ENCODE measurements around the gene TNFRSF1A.

Gene TNFRSF1A

DNA sequence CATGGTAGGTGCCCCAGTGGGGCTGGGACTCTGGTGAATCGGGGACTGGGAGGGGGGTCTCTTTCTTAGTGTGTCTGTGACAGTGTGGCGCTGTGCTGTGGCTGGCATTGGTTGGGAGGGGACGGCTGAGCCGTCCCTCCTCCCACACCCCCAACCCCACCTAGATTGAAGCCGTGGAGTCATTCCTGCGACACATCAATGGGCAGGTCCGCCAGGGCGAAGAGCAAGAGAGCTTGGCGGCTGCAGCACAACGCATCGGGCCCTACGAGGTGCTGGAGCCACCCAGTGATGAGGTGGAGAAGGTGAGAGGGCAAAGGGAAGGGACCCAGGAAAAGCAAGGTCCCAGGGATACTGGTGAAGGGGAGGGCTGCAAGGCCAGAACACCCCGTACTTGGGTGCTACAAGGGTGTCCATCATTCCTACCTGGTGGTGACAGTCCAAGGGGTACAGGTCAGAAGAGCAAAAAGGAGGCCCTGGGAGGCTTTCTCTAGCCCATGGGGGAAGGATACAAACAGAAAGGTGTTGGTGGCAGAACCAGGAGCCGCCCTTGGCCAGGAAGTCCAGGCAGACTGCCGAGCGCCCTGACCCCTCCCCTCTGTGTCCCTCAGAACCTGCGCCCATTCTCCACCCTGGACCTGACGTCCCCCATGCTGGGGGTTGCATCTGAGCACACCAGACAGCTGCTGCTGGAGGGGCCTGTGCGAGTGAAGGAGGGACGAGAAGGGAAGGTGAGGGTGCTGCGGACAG lies 24.0 kb downstream of the TNFRSF1A start:
- Histone ChIP-seq H3K27me3 (ENCODE audit: insufficient read depth, low read depth) (no peaks in the 10 kb centered on the region; the same call in 1 of the 2 replicates), H4K20me1 (ENCODE audit: insufficient read depth) (no peaks in the 10 kb centered on the region), H3K36me3 (ENCODE audit: insufficient read depth) (no peaks in the 10 kb centered on the region), H3K4me3 (IDR thresholded peaks at IDR 0.05; ENCODE audit: insufficient read depth, low read depth, low read length) (no peak overlapping the region), H3K9ac (no peak overlapping the region), H3K4me1 (ENCODE audit: low read depth, poor library complexity, severe bottlenecking) (peaks cover 7% of the 10 kb centered on the region), H3K4me2 (no peak overlapping the region), H3K79me2 (ENCODE audit: insufficient read depth, low read depth) (no peaks in the 10 kb centered on the region), H2AFZ (ENCODE audit: low read depth) (no peak overlapping the region), H3K27ac (no peak overlapping the region)
- TF ChIP-seq, protein P1, sequence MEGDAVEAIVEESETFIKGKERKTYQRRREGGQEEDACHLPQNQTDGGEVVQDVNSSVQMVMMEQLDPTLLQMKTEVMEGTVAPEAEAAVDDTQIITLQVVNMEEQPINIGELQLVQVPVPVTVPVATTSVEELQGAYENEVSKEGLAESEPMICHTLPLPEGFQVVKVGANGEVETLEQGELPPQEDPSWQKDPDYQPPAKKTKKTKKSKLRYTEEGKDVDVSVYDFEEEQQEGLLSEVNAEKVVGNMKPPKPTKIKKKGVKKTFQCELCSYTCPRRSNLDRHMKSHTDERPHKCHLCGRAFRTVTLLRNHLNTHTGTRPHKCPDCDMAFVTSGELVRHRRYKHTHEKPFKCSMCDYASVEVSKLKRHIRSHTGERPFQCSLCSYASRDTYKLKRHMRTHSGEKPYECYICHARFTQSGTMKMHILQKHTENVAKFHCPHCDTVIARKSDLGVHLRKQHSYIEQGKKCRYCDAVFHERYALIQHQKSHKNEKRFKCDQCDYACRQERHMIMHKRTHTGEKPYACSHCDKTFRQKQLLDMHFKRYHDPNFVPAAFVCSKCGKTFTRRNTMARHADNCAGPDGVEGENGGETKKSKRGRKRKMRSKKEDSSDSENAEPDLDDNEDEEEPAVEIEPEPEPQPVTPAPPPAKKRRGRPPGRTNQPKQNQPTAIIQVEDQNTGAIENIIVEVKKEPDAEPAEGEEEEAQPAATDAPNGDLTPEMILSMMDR (conservative IDR thresholded peaks at IDR 0.05; ENCODE audit: low read depth, low read length) = no peak

DNA sequence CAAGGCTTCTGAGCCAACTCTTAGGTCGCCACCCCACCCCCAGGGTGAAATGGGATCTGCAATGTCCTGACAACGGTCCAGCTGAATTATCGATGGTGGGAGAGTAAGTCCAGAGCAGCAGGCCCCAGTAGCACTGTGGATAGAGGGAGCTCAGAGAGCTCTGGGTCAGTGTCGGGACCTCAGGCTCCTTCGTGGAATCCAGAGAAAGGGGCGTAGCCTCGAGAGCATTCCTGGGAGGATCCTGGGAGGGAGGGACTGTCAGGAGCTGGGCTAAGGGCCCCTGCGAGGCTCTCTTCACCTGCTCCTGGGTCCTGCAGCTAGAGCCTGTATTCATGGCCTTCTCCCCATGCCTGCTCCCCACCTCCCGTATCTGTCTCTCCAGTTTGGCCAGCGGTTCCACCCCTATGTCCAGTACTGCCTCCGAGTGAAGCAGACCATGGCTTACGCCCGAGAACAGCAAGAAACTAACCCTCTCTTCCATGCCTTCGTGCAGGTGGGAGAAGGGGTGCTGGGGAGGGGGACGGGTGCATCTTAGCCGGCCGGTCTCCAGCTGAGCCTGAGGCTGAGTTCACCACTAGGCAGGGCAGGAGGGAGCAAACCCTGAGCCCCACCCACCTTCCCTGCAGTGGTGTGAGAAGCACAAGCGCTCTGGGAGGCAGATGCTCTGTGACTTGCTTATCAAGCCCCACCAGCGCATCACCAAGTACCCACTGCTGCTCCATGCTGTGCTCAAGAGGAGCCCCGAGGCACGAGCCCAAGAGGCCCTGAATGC lies 24.8 kb downstream of the TNFRSF1A start:
- H3K79me2 ChIP-seq (ENCODE audit: insufficient read depth, low read depth) = no peaks in the 10 kb centered on the region
- no peaks in the 10 kb centered on the region for H3K36me3 ChIP-seq (ENCODE audit: insufficient read depth)
- H4K20me1 ChIP-seq (ENCODE audit: insufficient read depth) = no peaks in the 10 kb centered on the region
- H3K4me1 ChIP-seq (ENCODE audit: low read depth, poor library complexity, severe bottlenecking) = peaks cover 12% of the 10 kb centered on the region
- no peaks in the 10 kb centered on the region; the same call in 1 of the 2 replicates for H3K27me3 ChIP-seq (ENCODE audit: insufficient read depth, low read depth)
- H3K9ac ChIP-seq = no peak overlapping the region
- H3K4me2 ChIP-seq = no peak overlapping the region
- no peak overlapping the region for H2AFZ ChIP-seq (ENCODE audit: low read depth)
- TF ChIP-seq, protein P1 (conservative IDR thresholded peaks at IDR 0.05; ENCODE audit: low read depth, low read length) = no peak
- no peak overlapping the region for H3K4me3 ChIP-seq (IDR thresholded peaks at IDR 0.05; ENCODE audit: insufficient read depth, low read depth, low read length)
- H3K27ac ChIP-seq = no peak overlapping the region

DNA sequence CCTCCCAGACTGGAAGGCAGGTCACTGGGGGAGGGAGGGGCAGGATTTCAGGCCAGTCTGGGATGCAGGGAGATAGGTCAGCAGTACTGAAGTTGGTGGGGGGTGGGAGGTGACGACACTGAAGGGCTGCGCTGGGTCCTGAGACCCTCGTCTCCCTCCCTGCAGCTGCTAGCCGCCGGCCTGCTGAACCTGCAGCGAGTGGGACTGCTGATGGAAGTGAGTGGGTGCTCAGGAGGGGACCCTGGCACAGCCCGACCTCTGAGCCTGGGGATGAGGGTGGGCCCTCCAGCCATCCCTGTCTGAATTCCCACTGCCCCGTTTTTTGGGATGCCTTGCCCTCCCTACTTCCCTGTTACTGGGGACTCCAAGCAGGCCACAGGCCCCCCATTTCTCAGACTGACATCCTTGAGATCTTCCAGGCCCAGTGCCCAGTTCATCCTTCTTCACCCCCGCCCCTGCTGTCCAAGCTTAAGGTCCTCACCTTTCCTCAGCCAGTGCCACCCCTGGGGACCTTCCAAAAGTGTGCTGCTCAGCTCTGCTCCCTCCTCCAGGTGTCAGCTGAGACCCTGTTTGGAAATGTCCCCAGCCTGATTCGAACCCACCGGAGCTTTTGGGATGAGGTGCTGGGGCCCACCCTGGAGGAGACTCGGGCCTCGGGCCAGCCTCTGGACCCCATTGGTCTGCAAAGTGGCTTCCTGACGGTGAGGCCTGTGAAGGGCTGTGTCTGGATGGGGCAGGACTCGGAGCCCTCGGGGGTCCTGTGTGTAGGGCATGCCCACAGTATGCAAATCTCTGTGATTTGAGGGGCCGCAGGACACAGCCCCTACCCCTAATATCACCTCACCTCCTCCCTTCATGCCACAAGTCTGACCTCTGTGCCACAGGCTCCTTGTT lies 25.9 kb downstream of the TNFRSF1A start:
- Histone ChIP-seq H2AFZ (ENCODE audit: low read depth) (no peak overlapping the region), H3K27ac (no peak overlapping the region), H3K4me2 (no peak overlapping the region), H3K4me1 (ENCODE audit: low read depth, poor library complexity, severe bottlenecking) (peaks cover 16% of the 10 kb centered on the region), H3K9ac (no peak overlapping the region), H3K4me3 (IDR thresholded peaks at IDR 0.05; ENCODE audit: insufficient read depth, low read depth, low read length) (no peak overlapping the region), H3K27me3 (ENCODE audit: insufficient read depth, low read depth) (no peaks in the 10 kb centered on the region; the same call in 1 of the 2 replicates), H3K79me2 (ENCODE audit: insufficient read depth, low read depth) (no peaks in the 10 kb centered on the region), H3K36me3 (ENCODE audit: insufficient read depth) (no peaks in the 10 kb centered on the region), H4K20me1 (ENCODE audit: insufficient read depth) (no peaks in the 10 kb centered on the region)
- TF ChIP-seq, protein P1 (conservative IDR thresholded peaks at IDR 0.05; ENCODE audit: low read depth, low read length) = no peak

DNA sequence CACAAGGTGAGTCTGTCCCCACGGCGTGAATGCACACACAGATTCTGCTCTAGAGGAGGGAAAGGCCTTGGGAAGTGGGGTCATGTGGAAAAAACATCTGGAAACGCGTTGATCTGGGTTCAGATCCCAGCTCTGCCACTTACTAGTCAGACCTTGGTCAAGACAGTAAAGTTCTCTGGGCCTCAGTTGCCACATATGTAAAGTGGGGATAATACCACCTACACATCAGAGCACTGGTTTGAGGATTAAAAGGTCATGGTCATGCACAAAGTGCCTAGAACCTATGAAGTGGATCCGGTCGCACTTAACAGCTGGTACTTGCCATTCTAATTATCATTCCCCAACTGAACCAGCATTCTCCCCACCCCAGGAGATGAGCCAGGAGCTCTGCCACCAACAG lies 26.7 kb downstream of the TNFRSF1A start:
- Histone ChIP-seq H3K9ac (no peak overlapping the region), H3K79me2 (ENCODE audit: insufficient read depth, low read depth) (no peaks in the 10 kb centered on the region), H3K36me3 (ENCODE audit: insufficient read depth) (no peaks in the 10 kb centered on the region), H3K4me1 (ENCODE audit: low read depth, poor library complexity, severe bottlenecking) (peaks cover 16% of the 10 kb centered on the region), H3K4me3 (IDR thresholded peaks at IDR 0.05; ENCODE audit: insufficient read depth, low read depth, low read length) (no peak overlapping the region), H3K27ac (no peak overlapping the region), H2AFZ (ENCODE audit: low read depth) (no peak overlapping the region), H4K20me1 (ENCODE audit: insufficient read depth) (no peaks in the 10 kb centered on the region), H3K27me3 (ENCODE audit: insufficient read depth, low read depth) (no peaks in the 10 kb centered on the region; the same call in 1 of the 2 replicates), H3K4me2 (no peak overlapping the region)
- TF ChIP-seq, protein P1 (conservative IDR thresholded peaks at IDR 0.05; ENCODE audit: low read depth, low read length) = no peak

Data from KMS-11 (cell line).